Activated CD8-positive, alpha-beta T cell treated with anti-CD3 and anti-CD28 coated beads for 36 hours (primary cell): ENCODE data around the gene TGIF2. TPM values are rescaled to one million over a fixed set of nuclear protein-coding genes. Genes with fewer than 3 reads are reported as not detected.

Experiments
- ATAC-seq: fragments of 200-7000 bp; cut with Tn5 transposase; one replicate; pipeline ENCODE4 v1.10.0; 2021; ENCODE audit warnings: mild to moderate bottlenecking, moderate library complexity
- CTCF ChIA-PET: fragments of 350-600 bp; sonication (Branson Sonifier 250); formaldehyde crosslinking; loops from one replicate; lab custom pipeline; 2021; ENCODE audit warnings: antibody characterized with exemption; lab: Charles Lee
- POLR2A ChIA-PET: fragments of 350-600 bp; sonication (Branson Sonifier 250); formaldehyde crosslinking; loops from one replicate; lab custom pipeline; 2021; ENCODE audit warnings: antibody characterized with exemption; lab: Charles Lee
- DNase-seq: peaks from one replicate; pipeline ENCODE4 v3.0.0-alpha.2; 2020
- H3K27ac Mint-ChIP-seq: one replicate; pipeline ENCODE4 v1.8.0; 2021; ENCODE audit warnings: mild to moderate bottlenecking, mixed read lengths
- H3K27me3 Mint-ChIP-seq: one replicate; pipeline ENCODE4 v1.8.0; 2021; ENCODE audit warnings: mixed read lengths
- H3K36me3 Mint-ChIP-seq: one replicate; pipeline ENCODE4 v1.8.0; 2021; ENCODE audit warnings: low read depth, mixed read lengths
- H3K4me1 Mint-ChIP-seq: one replicate; pipeline ENCODE4 v1.8.0; 2021; ENCODE audit warnings: low read depth, mixed read lengths
- H3K4me3 Mint-ChIP-seq: one replicate; pipeline ENCODE4 v1.8.0; 2021; ENCODE audit warnings: mild to moderate bottlenecking, moderate library complexity, mixed read lengths
- H3K9me3 Mint-ChIP-seq: one replicate; pipeline ENCODE4 v1.8.0; 2021; ENCODE audit warnings: mixed read lengths
- intact Hi-C: fragments of 100-400 bp; cut with micrococcal nuclease; formaldehyde crosslinking; loops from one replicate; pipeline ENCODE4 v1.10.0; 2022
- total RNA-seq, 2 experiments: library from RNA; stranded (reverse); gene quantifications; one replicate each; pipeline ENCODE4 v1.2.3, GENCODE V29; 2021
- TF ChIP-seq, protein P1 (sequence below): fragments of 200-600 bp; IDR thresholded peaks from one replicate; pipeline ENCODE4 v1.8.0; 2022; ENCODE audit warnings: antibody characterized with exemption, mild to moderate bottlenecking

TGIF2 gene
- total RNA-seq, 2 experiments from 2014 or later: 55.3 to 56.8 TPM

DNA sequence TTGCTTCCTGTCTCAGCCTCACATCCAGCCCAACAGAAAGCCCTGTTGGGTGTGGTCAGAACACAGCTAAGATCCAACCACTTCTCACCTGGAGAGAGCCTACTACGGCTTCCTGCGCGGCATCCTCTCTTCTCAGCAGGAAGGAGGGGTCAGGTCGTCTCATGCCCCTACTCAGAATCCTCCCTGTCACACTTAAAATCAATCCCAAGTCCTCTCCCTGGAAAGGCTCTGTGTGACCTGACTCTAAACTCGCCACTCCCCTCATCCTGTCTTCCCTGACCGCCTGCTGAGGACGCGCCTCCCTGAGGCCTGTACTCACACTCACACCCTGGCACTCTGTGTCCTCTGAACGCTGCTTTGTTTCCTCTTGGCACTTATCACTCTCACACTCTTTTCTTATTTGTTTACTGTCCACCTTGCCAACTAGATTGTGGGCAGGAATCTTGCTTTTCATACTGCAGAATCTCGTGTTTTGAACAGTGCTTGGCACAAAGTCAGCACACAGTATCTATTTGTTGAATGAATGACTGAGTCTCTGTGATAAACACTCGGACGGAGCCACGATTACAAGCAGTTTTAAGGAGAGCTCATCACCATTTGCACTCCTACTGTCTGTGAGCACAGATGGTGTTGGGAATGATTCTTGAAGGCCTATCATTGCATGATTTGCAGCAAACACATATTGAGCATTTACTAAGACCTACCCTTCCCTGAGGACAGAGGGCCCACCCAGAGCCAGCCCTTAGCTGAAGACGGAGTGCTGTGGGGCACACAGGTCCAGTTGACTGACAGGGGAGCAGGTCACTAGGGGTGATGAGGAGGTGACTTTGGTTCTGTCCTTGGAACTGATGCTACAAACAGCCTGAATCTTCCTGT lies 50.9 kb downstream of the TGIF2 start:
- ChIA-PET POLR2A (interaction anchor here (0.7 to 1.9 kb wide), 5 partner anchors 10 to 114 kb away, joined by 3 to 9 read pairs (median 3); partner anchors contain the start of gene RAB5IF), CTCF (interaction anchor here (1.2 to 2.6 kb wide), 4 partner anchors 10 to 18 kb away, joined by 3 to 7 read pairs (median 5); partner anchors contain the start of gene RAB5IF)
- Mint-ChIP-seq H3K27me3 (no peaks in the 10 kb centered on the region), H3K9me3 (no peaks in the 10 kb centered on the region), H3K27ac (peak overlapping the region; percentile 39), H3K4me1 (peaks cover 30% of the 10 kb centered on the region), H3K4me3 (no peak overlapping the region), H3K36me3 (peaks cover 48% of the 10 kb centered on the region)
- no peak for DNase-seq
- TF ChIP-seq, protein P1, sequence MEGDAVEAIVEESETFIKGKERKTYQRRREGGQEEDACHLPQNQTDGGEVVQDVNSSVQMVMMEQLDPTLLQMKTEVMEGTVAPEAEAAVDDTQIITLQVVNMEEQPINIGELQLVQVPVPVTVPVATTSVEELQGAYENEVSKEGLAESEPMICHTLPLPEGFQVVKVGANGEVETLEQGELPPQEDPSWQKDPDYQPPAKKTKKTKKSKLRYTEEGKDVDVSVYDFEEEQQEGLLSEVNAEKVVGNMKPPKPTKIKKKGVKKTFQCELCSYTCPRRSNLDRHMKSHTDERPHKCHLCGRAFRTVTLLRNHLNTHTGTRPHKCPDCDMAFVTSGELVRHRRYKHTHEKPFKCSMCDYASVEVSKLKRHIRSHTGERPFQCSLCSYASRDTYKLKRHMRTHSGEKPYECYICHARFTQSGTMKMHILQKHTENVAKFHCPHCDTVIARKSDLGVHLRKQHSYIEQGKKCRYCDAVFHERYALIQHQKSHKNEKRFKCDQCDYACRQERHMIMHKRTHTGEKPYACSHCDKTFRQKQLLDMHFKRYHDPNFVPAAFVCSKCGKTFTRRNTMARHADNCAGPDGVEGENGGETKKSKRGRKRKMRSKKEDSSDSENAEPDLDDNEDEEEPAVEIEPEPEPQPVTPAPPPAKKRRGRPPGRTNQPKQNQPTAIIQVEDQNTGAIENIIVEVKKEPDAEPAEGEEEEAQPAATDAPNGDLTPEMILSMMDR: no peak
- intact Hi-C loops: no loop called here
- ATAC-seq: no peak

DNA sequence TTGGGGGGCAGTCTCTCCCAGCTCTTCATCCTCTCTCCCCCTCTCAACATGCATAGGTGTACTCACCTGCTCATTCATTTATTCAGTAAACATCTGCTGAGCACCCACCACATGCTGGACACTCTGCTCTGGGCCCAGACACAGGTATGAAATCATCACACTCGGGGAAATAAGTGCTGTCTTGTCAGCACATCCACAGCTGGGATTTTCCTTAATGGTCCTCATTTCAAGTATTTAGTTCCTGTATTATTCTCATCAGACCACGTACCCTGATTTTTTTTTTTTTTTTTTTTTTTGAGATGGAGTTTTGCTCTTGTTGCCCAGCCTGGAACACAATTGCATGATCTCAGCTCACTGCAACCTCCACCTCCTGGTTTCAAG lies 51.5 kb downstream of the TGIF2 start:
- TF ChIP-seq, protein P1: no peak
- Mint-ChIP-seq H3K4me1 (peaks cover 37% of the 10 kb centered on the region), H3K4me3 (no peak overlapping the region), H3K36me3 (peaks cover 52% of the 10 kb centered on the region), H3K27ac (peak overlapping the region; percentile 55), H3K27me3 (no peaks in the 10 kb centered on the region), H3K9me3 (no peaks in the 10 kb centered on the region)
- no peak for DNase-seq
- ChIA-PET POLR2A (interaction anchor here (0.7 to 1.3 kb wide), 3 partner anchors 19 to 113 kb away, joined by 3 read pairs; partner anchors contain the start of gene RAB5IF), CTCF (interaction anchor here (1.2 to 2.6 kb wide), 4 partner anchors 11 to 19 kb away, joined by 3 to 7 read pairs (median 5); partner anchors contain the start of gene RAB5IF)
- ATAC-seq: no peak
- intact Hi-C loops: no loop called here

GRCh38 chr20:36628076-36628475 lies 54.7 kb downstream of the TGIF2 start:
- intact Hi-C loops: no loop called here
- Mint-ChIP-seq H3K27me3 (no peaks in the 10 kb centered on the region), H3K36me3 (peaks cover 66% of the 10 kb centered on the region), H3K4me3 (no peak overlapping the region), H3K9me3 (no peaks in the 10 kb centered on the region), H3K4me1 (peaks cover 52% of the 10 kb centered on the region), H3K27ac (peak overlapping the region; percentile 81)
- DNase-seq (peak; percentile 61), ATAC-seq (peak; percentile 53)
- CTCF ChIA-PET: interaction anchor here (1.2 to 1.3 kb wide), 2 partner anchors 16 to 22 kb away, joined by 3 to 4 read pairs; no protein-coding TSS in a partner anchor
- POLR2A ChIA-PET: interaction anchor here (0.8 to 2.8 kb wide), 6 partner anchors 17 to 146 kb away, joined by 3 to 11 read pairs (median 3); partner anchors contain the start of genes RAB5IF and SLA2
- TF ChIP-seq, protein P1: no peak

GRCh38 chr20:36629719-36630681 lies 56.6 kb downstream of the TGIF2 start:
- ChIA-PET CTCF (interaction anchor here (0.6 to 2.7 kb wide), 7 partner anchors 14 to 257 kb away, joined by 3 to 5 read pairs (median 3); partner anchors contain the start of genes RAB5IF and SLA2), POLR2A (interaction anchor here (0.8 to 3.0 kb wide), 8 partner anchors 8 to 599 kb away, joined by 3 to 18 read pairs (median 6); partner anchors contain the start of genes RAB5IF and SLA2)
- Mint-ChIP-seq H3K27me3 (no peaks in the 10 kb centered on the region), H3K4me3 (peak overlapping the region; percentile 59), H3K9me3 (no peaks in the 10 kb centered on the region), H3K27ac (peak overlapping the region; percentile 97), H3K36me3 (peaks cover 53% of the 10 kb centered on the region), H3K4me1 (peaks cover 46% of the 10 kb centered on the region)
- ATAC-seq (peak; percentile 94), DNase-seq (peak; percentile 75)
- TF ChIP-seq, protein P1: no peak
- intact Hi-C loops: no loop called here
